Pons (tissue), 1 donor: ENCODE measurements around the gene CKM.

Experiments
- DNase-seq: peaks from one replicate; pipeline ENCODE4 v3.0.0-alpha.2; 2016; ENCODE audit warnings: low spot score

CKM gene

GRCh38 chr19:45322744-45323281, at the start of gene CKM:
Gene CKM (minus strand): TSS chr19:45322875. CDS start chr19:45319713, 3,162 bp downstream.
- no peak for DNase-seq

GRCh38 chr19:45370410-45371204, 47.9 kb upstream of the CKM start, which contains the start of gene ERCC2:
Gene ERCC2 (minus strand): TSS chr19:45370573. CDS start chr19:45370540, 33 bp downstream.
- DNase-seq = peak; percentile 98

- DNase-seq = no peak
Measured at GRCh38 chr19:45368737-45369340, 46.2 kb upstream of the CKM start.

- no peak for DNase-seq
Measured at GRCh38 chr19:45368127-45368526, 45.5 kb upstream of the CKM start.

- no peak for DNase-seq
Measured at GRCh38 chr19:45364696-45365095, 42.0 kb upstream of the CKM start.

- no peak for DNase-seq
Measured at GRCh38 chr19:45363861-45364459, 41.3 kb upstream of the CKM start.

- DNase-seq = no peak
Measured at GRCh38 chr19:45362291-45362690, 39.6 kb upstream of the CKM start.

- DNase-seq = no peak
Measured at GRCh38 chr19:45361608-45362007, 38.9 kb upstream of the CKM start.

GRCh38 chr19:45358213-45358792, 35.6 kb upstream of the CKM start:
- no peak for DNase-seq

- DNase-seq = no peak
Measured at GRCh38 chr19:45357445-45357783, 34.7 kb upstream of the CKM start.

GRCh38 chr19:45356760-45357444, 34.2 kb upstream of the CKM start:
- no peak for DNase-seq

- no peak for DNase-seq
Measured at GRCh38 chr19:45355910-45356309, 33.2 kb upstream of the CKM start.

- DNase-seq = no peak
Measured at GRCh38 chr19:45355402-45355801, 32.7 kb upstream of the CKM start.

- DNase-seq = no peak
Measured at GRCh38 chr19:45354241-45354842, 31.7 kb upstream of the CKM start.

- no peak for DNase-seq
Measured at GRCh38 chr19:45352914-45353796, 30.5 kb upstream of the CKM start.

- DNase-seq = no peak
Measured at GRCh38 chr19:45352471-45352870, 29.8 kb upstream of the CKM start.

- DNase-seq = no peak
Measured at GRCh38 chr19:45352062-45352461, 29.4 kb upstream of the CKM start.

GRCh38 chr19:45351401-45351952, 28.8 kb upstream of the CKM start:
- no peak for DNase-seq

GRCh38 chr19:45350477-45351058, 27.9 kb upstream of the CKM start:
- DNase-seq = no peak

- DNase-seq = no peak
Measured at GRCh38 chr19:45349430-45349941, 26.8 kb upstream of the CKM start.
